H1 (cell line): Measurements from ENCODE around the gene WTIP. TPM values are rescaled to one million over a fixed set of nuclear protein-coding genes. Genes with fewer than 3 reads are reported as not detected.
A peak's percentile ranks its signal among the peaks of the same experiment; 100 is the strongest.

Experiments used
- ASH2L ChIP-seq: fragments of 200-600, 300-600 bp; sonication (generic); IDR thresholded peaks from one replicate; pipeline ENCODE4 v1.7.1; 2017; ENCODE audit warnings: low read length
- BACH1 ChIP-seq: IDR thresholded peaks from 2 replicates; pipeline ENCODE4 v1.6.1; 2012; ENCODE audit warnings: low read length, improper control_type of control experiment
- CHD1 ChIP-seq: IDR thresholded peaks from 2 replicates; pipeline ENCODE4 v1.6.1; 2012; ENCODE audit warnings: low read depth, low read length, improper control_type of control experiment
- CHD2 ChIP-seq: IDR thresholded peaks from 2 replicates; pipeline ENCODE4 v1.6.1; 2012; ENCODE audit warnings: low read length, improper control_type of control experiment
- CREB1 ChIP-seq: IDR thresholded peaks from 2 replicates; pipeline ENCODE4 v1.6.1; 2012; ENCODE audit warnings: inconsistent platforms
- EP300 ChIP-seq, 2 experiments: IDR thresholded peaks; 1 replicate in 1 of 2; 2 replicates in 1 of 2; pipeline ENCODE4 v1.6.1; 2011 to 2012; ENCODE audit warnings: low read depth in 2 of 2, low read length in 2 of 2, mild to moderate bottlenecking in 2 of 2, borderline replicate concordance in 1 of 2, inconsistent platforms in 1 of 2, moderate library complexity in 1 of 2
- EZH2 ChIP-seq: fragments of 200-600 bp; sonication (generic); IDR thresholded peaks from 2 replicates; pipeline ENCODE4 v1.7.1; 2012; ENCODE audit warnings: low read depth, mild to moderate bottlenecking, moderate library complexity, low read length, inconsistent platforms; ENCODE audit not compliant: severe bottlenecking
- HDAC2 ChIP-seq, 2 experiments: fragments of 300-600 bp in 1 of 2; sonication (generic) in 1 of 2; IDR thresholded peaks; 2 replicates each; pipeline ENCODE4 v1.6.1; 2011 to 2012; ENCODE audit warnings: low read depth in 2 of 2, low read length in 2 of 2, mild to moderate bottlenecking in 2 of 2, moderate library complexity in 2 of 2, borderline replicate concordance in 1 of 2, inconsistent platforms in 1 of 2
- JUND ChIP-seq: IDR thresholded peaks from 2 replicates; pipeline ENCODE4 v1.6.1; 2011; ENCODE audit warnings: mild to moderate bottlenecking, improper control_type of control experiment, low read length
- PHF8 ChIP-seq: fragments of 200-600 bp; sonication (generic); conservative IDR thresholded peaks from 2 replicates; pipeline ENCODE4 v1.7.1; 2012; ENCODE audit warnings: low read depth, mild to moderate bottlenecking, inconsistent platforms, low read length, moderate library complexity
- POLR2A ChIP-seq, 2 experiments: IDR thresholded peaks; 1 replicate in 1 of 2; 2 replicates in 1 of 2; pipeline ENCODE4 v1.6.1; 2011; ENCODE audit warnings: low read depth in 2 of 2, low read length in 2 of 2, mild to moderate bottlenecking in 2 of 2; ENCODE audit errors: control extremely low read depth in 1 of 2
- POLR2AphosphoS5 ChIP-seq: IDR thresholded peaks from 2 replicates; pipeline ENCODE4 v1.6.1; 2011; ENCODE audit warnings: low read depth, low read length
- RNF2 ChIP-seq: fragments of 200-900, 300-1000 bp; sonication (generic); IDR thresholded peaks from 2 replicates; pipeline ENCODE4 v1.7.1; 2016; ENCODE audit warnings: borderline replicate concordance, low read depth, mild to moderate bottlenecking, antibody characterized with exemption, low read length; ENCODE audit not compliant: poor library complexity, severe bottlenecking; ENCODE audit errors: missing control alignments
- RXRA ChIP-seq: IDR thresholded peaks from 2 replicates; pipeline ENCODE4 v1.6.1; 2011; ENCODE audit warnings: low read depth, mild to moderate bottlenecking, low read length, moderate library complexity; ENCODE audit not compliant: insufficient read depth
- SIN3A ChIP-seq, 2 experiments: IDR thresholded peaks in 1 of 2; conservative IDR thresholded peaks in 1 of 2; 2 replicates each; pipeline ENCODE4 v1.6.1; 2011 to 2012; ENCODE audit warnings: low read length in 2 of 2, improper control_type of control experiment in 1 of 2, low read depth in 1 of 2, mild to moderate bottlenecking in 1 of 2
- SIX5 ChIP-seq: IDR thresholded peaks from 2 replicates; pipeline ENCODE4 v1.6.1; 2011; ENCODE audit warnings: mild to moderate bottlenecking, low read depth, low read length
- SP1 ChIP-seq: IDR thresholded peaks from 2 replicates; pipeline ENCODE4 v1.6.1; 2011; ENCODE audit warnings: low read depth, low read length
- SP2 ChIP-seq: IDR thresholded peaks from 2 replicates; pipeline ENCODE4 v1.6.1; 2012; ENCODE audit warnings: mild to moderate bottlenecking, low read length, inconsistent platforms
- TBP ChIP-seq: IDR thresholded peaks from 2 replicates; pipeline ENCODE4 v1.6.1; 2011; ENCODE audit warnings: low read depth, low read length, improper control_type of control experiment
- TEAD4 ChIP-seq: IDR thresholded peaks from 2 replicates; pipeline ENCODE4 v1.6.1; 2012; ENCODE audit warnings: low read depth, low read length, inconsistent platforms, mixed read lengths
- polyA plus RNA-seq, 7 experiments: library from polyadenylated mRNA; depleted of rRNA in 3 of 7; stranded (reverse) in 5 of 7; unstranded in 2 of 7; fragments of >200 nt in 5 of 7; fragments of 200-250 nt in 2 of 7; gene quantifications; 1 replicate in 5 of 7; 2 replicates in 1 of 7; 4 replicates in 1 of 7; pipeline versions ENCODE4 v1.2.1 to v1.2.3, GENCODE V29; 2011 to 2013; ENCODE audit warnings: missing spikeins in 2 of 7, mixed read lengths in 2 of 7
- total RNA-seq: library from RNA; stranded (reverse); fragmentation: NEBNext Ultra II Directional; extraction: Animal tissue kit (Norgen Biotek cat#: 25700); gene quantifications from 2 replicates; pipeline ENCODE4 v1.2.1, GENCODE V29; 2021
- TF ChIP-seq, protein P1 (sequence below): IDR thresholded peaks from 2 replicates; pipeline ENCODE4 v1.6.1; 2012; ENCODE audit warnings: inconsistent platforms

Gene WTIP
- total and polyA plus RNA-seq, 2 of the 8 experiments (the other 6 are each of a cell fraction or from before 2014, with no cell fraction given) = 8.7 to 15.4 TPM

DNA sequence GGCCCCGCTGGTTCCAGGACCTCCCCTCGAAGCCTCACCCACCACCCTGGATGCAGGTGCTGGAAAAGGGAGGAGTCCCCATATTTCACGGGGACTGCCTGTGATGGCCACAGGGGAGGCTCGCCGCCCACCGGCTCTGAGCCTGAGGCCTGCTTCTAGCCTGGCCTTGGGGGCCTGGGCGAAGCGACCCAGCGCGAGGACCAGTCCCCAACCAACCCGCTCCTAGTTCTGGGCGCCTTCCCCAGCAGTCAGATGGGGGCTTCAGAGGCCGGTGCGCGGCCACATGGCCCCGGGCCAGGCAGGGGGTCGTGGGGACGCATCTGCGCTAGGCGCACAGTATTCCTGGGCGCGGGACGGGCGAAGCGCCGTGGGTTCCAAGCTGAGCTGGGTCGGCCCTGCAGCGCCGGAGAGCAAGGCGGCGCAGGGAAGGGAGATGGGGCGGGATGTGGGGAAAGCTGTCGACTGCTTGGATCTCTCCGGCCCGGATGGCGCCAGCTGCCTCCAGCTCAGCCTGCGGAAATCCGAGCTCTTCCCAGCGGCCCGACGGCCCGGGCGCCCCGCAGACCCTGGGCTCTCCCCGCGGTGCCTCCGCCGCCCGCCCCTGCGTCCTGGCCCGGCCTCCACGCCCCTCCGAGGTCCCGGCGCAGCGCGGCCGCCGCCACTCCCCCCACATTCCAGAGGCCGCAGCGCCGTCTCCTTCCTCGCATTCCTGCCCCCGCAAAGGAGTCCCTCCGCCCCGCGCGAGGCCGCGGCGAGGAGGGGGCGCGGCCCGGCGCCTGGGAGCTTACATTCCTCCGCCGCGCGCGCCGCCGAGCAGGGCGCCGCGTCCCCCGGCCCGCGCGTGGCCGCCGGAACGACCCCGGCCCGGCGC, at the start of gene WTIP (continued):
- TF ChIP-seq SP2 = no peak
- TF ChIP-seq HDAC2 (IDR thresholded peaks at IDR 0.05; ENCODE audit: borderline replicate concordance in 1 of 2, low read depth in 2 of 2, low read length in 2 of 2) = peak in 1 of 2 experiments; percentile 97; a peak in 3 of 4 replicates
- peak; percentile 61 for TF ChIP-seq POLR2AphosphoS5
- TF ChIP-seq TBP = peak; percentile 61; the same call in 1 of the 2 replicates
- 0 out of 2 replicates have a peak, but pooled peaks have one; percentile 11 for TF ChIP-seq CREB1
- TF ChIP-seq ASH2L = peak; percentile 78
- no peak for TF ChIP-seq CHD1
- TF ChIP-seq RNF2 = peak; percentile 34
- peak in 1 of 2 experiments; percentile 74; a peak in 1 of 3 replicates for TF ChIP-seq EP300 (IDR thresholded peaks at IDR 0.05; ENCODE audit: borderline replicate concordance in 1 of 2, low read depth in 2 of 2, low read length in 2 of 2)
- TF ChIP-seq SIX5 = no peak
- TF ChIP-seq, protein P1, sequence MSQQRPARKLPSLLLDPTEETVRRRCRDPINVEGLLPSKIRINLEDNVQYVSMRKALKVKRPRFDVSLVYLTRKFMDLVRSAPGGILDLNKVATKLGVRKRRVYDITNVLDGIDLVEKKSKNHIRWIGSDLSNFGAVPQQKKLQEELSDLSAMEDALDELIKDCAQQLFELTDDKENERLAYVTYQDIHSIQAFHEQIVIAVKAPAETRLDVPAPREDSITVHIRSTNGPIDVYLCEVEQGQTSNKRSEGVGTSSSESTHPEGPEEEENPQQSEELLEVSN = peak; percentile 46
- TF ChIP-seq POLR2A (IDR thresholded peaks at IDR 0.05; ENCODE audit: control extremely low read depth in 1 of 2, low read depth in 2 of 2, low read length in 2 of 2) = peak; percentile 71 to 83
- TF ChIP-seq EZH2 = no peak
- no peak for TF ChIP-seq JUND
- peak; percentile 99 for TF ChIP-seq TEAD4
- TF ChIP-seq CHD2 = peak; percentile 86
- peak; percentile 90 for TF ChIP-seq BACH1
- peak in 1 of 2 experiments; percentile 75; a peak in 2 of 4 replicates for TF ChIP-seq SIN3A (conservative IDR thresholded peaks at IDR 0.05 in 1 of 2, IDR thresholded peaks at IDR 0.05 in 1 of 2; ENCODE audit: low read depth in 1 of 2, low read length in 2 of 2)
- no peak for TF ChIP-seq RXRA
- TF ChIP-seq SP1 = peak; percentile 44; the same call in 1 of the 2 replicates
- TF ChIP-seq PHF8 = peak; percentile 39; the same call in 1 of the 2 replicates
